ENCODE data around the gene INTS11. TPM values are rescaled to one million over a fixed set of nuclear protein-coding genes. Genes with fewer than 3 reads are reported as not detected.

INTS11 gene
- total and polyA plus RNA-seq, 2 of the 13 experiments (the other 11 are each of a cell fraction or from before 2014, with no cell fraction given): 52.8 to 94.8 TPM

DNA sequence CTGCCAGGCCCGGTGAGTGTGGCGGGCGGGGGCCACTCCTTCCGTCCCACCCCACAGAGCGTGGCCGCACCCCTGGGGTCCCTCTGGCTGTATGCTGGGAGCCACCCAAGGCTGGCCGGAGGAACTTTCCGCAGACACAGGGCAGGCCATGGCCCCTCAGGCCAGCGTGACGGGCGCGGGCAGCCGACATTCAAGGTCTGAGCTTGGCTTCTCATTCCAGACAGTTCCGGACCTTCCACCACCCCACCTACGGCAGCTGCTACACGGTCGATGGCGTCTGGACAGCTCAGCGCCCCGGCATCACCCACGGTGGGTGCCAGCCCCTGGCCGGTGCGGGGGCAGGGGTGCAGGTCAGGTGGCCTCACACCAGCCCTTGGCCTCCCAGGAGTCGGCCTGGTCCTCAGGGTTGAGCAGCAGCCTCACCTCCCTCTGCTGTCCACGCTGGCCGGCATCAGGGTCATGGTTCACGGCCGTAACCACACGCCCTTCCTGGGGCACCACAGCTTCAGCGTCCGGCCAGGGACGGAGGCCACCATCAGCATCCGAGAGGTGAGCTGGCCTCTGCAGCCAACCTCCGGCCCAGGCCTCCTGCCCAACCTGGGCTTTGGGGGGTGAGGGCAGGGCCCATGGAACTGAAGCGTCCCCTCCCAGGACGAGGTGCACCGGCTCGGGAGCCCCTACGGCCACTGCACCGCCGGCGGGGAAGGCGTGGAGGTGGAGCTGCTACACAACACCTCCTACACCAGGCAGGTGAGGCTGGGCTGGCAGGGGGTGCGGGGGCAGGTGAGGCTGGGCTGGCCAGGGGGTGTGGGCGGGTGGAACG lies 37.0 kb downstream of the INTS11 start (continued):
- TF ChIP-seq, protein P1, sequence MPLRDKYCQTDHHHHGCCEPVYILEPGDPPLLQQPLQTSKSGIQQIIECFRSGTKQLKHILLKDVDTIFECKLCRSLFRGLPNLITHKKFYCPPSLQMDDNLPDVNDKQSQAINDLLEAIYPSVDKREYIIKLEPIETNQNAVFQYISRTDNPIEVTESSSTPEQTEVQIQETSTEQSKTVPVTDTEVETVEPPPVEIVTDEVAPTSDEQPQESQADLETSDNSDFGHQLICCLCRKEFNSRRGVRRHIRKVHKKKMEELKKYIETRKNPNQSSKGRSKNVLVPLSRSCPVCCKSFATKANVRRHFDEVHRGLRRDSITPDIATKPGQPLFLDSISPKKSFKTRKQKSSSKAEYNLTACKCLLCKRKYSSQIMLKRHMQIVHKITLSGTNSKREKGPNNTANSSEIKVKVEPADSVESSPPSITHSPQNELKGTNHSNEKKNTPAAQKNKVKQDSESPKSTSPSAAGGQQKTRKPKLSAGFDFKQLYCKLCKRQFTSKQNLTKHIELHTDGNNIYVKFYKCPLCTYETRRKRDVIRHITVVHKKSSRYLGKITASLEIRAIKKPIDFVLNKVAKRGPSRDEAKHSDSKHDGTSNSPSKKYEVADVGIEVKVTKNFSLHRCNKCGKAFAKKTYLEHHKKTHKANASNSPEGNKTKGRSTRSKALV (CRISPR knock-in tag; IDR thresholded peaks at IDR 0.05): no peak
- no peak for TF ChIP-seq MTA3 (CRISPR knock-in tag; IDR thresholded peaks at IDR 0.05)
- no peak for TF ChIP-seq ZNF816 (CRISPR knock-in tag; IDR thresholded peaks at IDR 0.05; ENCODE audit: borderline replicate concordance)
- no peak; the same call in 1 of the 2 replicates for TF ChIP-seq NRL (CRISPR knock-in tag; IDR thresholded peaks at IDR 0.05; ENCODE audit: borderline replicate concordance)
- no peak for TF ChIP-seq ZNF552 (CRISPR knock-in tag; IDR thresholded peaks at IDR 0.05; ENCODE audit: borderline replicate concordance)
- TF ChIP-seq CENPT (CRISPR knock-in tag; IDR thresholded peaks at IDR 0.05; ENCODE audit: low read depth): no peak
- TF ChIP-seq IKZF4 (CRISPR knock-in tag; IDR thresholded peaks at IDR 0.05; ENCODE audit: borderline replicate concordance, low read depth, not compliant biosample characterization): no peak
- no peak for TF ChIP-seq NR2F2 (IDR thresholded peaks at IDR 0.05; ENCODE audit: borderline replicate concordance, low read depth)
- TF ChIP-seq, protein P2, sequence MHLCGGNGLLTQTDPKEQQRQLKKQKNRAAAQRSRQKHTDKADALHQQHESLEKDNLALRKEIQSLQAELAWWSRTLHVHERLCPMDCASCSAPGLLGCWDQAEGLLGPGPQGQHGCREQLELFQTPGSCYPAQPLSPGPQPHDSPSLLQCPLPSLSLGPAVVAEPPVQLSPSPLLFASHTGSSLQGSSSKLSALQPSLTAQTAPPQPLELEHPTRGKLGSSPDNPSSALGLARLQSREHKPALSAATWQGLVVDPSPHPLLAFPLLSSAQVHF (CRISPR knock-in tag; IDR thresholded peaks at IDR 0.05): no peak
- TF ChIP-seq, protein P3, sequence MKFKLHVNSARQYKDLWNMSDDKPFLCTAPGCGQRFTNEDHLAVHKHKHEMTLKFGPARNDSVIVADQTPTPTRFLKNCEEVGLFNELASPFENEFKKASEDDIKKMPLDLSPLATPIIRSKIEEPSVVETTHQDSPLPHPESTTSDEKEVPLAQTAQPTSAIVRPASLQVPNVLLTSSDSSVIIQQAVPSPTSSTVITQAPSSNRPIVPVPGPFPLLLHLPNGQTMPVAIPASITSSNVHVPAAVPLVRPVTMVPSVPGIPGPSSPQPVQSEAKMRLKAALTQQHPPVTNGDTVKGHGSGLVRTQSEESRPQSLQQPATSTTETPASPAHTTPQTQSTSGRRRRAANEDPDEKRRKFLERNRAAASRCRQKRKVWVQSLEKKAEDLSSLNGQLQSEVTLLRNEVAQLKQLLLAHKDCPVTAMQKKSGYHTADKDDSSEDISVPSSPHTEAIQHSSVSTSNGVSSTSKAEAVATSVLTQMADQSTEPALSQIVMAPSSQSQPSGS (CRISPR knock-in tag; IDR thresholded peaks at IDR 0.05): peak; percentile 47; the same call in 1 of the 2 replicates
- TF ChIP-seq TIGD3 (CRISPR knock-in tag; IDR thresholded peaks at IDR 0.05; ENCODE audit: borderline replicate concordance): 0 out of 2 replicates have a peak, but pooled peaks have one; percentile 44
- TF ChIP-seq, protein P4, sequence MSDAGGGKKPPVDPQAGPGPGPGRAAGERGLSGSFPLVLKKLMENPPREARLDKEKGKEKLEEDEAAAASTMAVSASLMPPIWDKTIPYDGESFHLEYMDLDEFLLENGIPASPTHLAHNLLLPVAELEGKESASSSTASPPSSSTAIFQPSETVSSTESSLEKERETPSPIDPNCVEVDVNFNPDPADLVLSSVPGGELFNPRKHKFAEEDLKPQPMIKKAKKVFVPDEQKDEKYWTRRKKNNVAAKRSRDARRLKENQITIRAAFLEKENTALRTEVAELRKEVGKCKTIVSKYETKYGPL (CRISPR knock-in tag; IDR thresholded peaks at IDR 0.05): no peak
- no peak for TF ChIP-seq PRMT3 (CRISPR knock-in tag; IDR thresholded peaks at IDR 0.05; ENCODE audit: borderline replicate concordance, low read depth)
- TF ChIP-seq ZSCAN25 (CRISPR knock-in tag; IDR thresholded peaks at IDR 0.05): peak; percentile 82
- no peak for TF ChIP-seq ZNF577 (CRISPR knock-in tag; IDR thresholded peaks at IDR 0.05; ENCODE audit: borderline replicate concordance, low read depth)
- TF ChIP-seq ZNF687 (CRISPR knock-in tag; IDR thresholded peaks at IDR 0.05): peak; percentile 98
